Progenitor cell of endocrine pancreas (in vitro differentiated cells): ENCODE data around the gene FGFR2. TPM values are rescaled to one million over a fixed set of nuclear protein-coding genes. Genes with fewer than 3 reads are reported as not detected.

Experiments used
- DNase-seq: peaks from one replicate; pipeline ENCODE4 v3.0.0; 2021; ENCODE audit warnings: low spot score; ENCODE audit not compliant: unreplicated experiment
- H3K27ac Mint-ChIP-seq: 2 replicates; pipeline ENCODE4 v1.8.0; 2021; ENCODE audit warnings: mild to moderate bottlenecking, moderate library complexity, mixed read lengths
- H3K27me3 Mint-ChIP-seq: 2 replicates; pipeline ENCODE4 v1.8.0; 2021; ENCODE audit warnings: mixed read lengths
- H3K36me3 Mint-ChIP-seq: 2 replicates; pipeline ENCODE4 v1.8.0; 2022; ENCODE audit warnings: mixed read lengths; ENCODE audit not compliant: insufficient read depth
- H3K4me1 Mint-ChIP-seq: 2 replicates; pipeline ENCODE4 v1.8.0; 2021; ENCODE audit warnings: low read depth, mixed read lengths
- H3K4me3 Mint-ChIP-seq: 2 replicates; pipeline ENCODE4 v1.8.0; 2021; ENCODE audit warnings: low read depth, mild to moderate bottlenecking, moderate library complexity, mixed read lengths
- H3K9me3 Mint-ChIP-seq: 2 replicates; pipeline ENCODE4 v1.8.0; 2021; ENCODE audit warnings: low read depth, mixed read lengths
- CTCF ChIP-seq: fragments of 200-600 bp; sonication (generic); IDR thresholded peaks from one replicate; pipeline ENCODE4 v1.5.0; 2021; ENCODE audit warnings: antibody characterized with exemption, mild to moderate bottlenecking; ENCODE audit not compliant: unreplicated experiment
- total RNA-seq: library from RNA; stranded (reverse); gene quantifications from 2 replicates; pipeline ENCODE4 v1.2.1, GENCODE V29; 2021

The FGFR2 gene
- total RNA-seq, 1 donor from 2014 or later = 146 TPM

GRCh38 chr10:121469797-121470606, 128.2 kb downstream of the FGFR2 start:
- no peaks in the 10 kb centered on the region for H3K36me3 Mint-ChIP-seq
- no peak for TF ChIP-seq CTCF
- DNase-seq = no peak
- H3K27ac Mint-ChIP-seq = peak overlapping the region; percentile 71
- H3K9me3 Mint-ChIP-seq = no peaks in the 10 kb centered on the region
- peaks cover 22% of the 10 kb centered on the region for H3K4me1 Mint-ChIP-seq
- no peaks in the 10 kb centered on the region for H3K27me3 Mint-ChIP-seq
- no peak overlapping the region for H3K4me3 Mint-ChIP-seq

GRCh38 chr10:121468726-121469125, 129.5 kb downstream of the FGFR2 start:
- Mint-ChIP-seq H3K9me3 (no peaks in the 10 kb centered on the region), H3K4me1 (peaks cover 22% of the 10 kb centered on the region), H3K27ac (no peak overlapping the region), H3K4me3 (no peak overlapping the region), H3K36me3 (no peaks in the 10 kb centered on the region), H3K27me3 (no peaks in the 10 kb centered on the region)
- DNase-seq = no peak
- TF ChIP-seq CTCF = no peak

GRCh38 chr10:121466424-121466823, 131.8 kb downstream of the FGFR2 start:
- no peak for TF ChIP-seq CTCF
- no peak for DNase-seq
- no peaks in the 10 kb centered on the region for H3K36me3 Mint-ChIP-seq
- no peaks in the 10 kb centered on the region for H3K27me3 Mint-ChIP-seq
- no peak overlapping the region for H3K27ac Mint-ChIP-seq
- peaks cover 16% of the 10 kb centered on the region for H3K4me1 Mint-ChIP-seq
- H3K9me3 Mint-ChIP-seq = no peaks in the 10 kb centered on the region
- H3K4me3 Mint-ChIP-seq = no peak overlapping the region

- DNase-seq = no peak
- Mint-ChIP-seq H3K27ac (no peak overlapping the region), H3K4me3 (no peak overlapping the region), H3K27me3 (no peaks in the 10 kb centered on the region), H3K36me3 (no peaks in the 10 kb centered on the region), H3K4me1 (peaks cover 14% of the 10 kb centered on the region), H3K9me3 (no peaks in the 10 kb centered on the region)
- no peak for TF ChIP-seq CTCF
Observed at GRCh38 chr10:121465215-121465614, 133.0 kb downstream of the FGFR2 start.

- H3K4me3 Mint-ChIP-seq = no peak overlapping the region
- no peaks in the 10 kb centered on the region for H3K9me3 Mint-ChIP-seq
- H3K27me3 Mint-ChIP-seq = no peaks in the 10 kb centered on the region
- H3K4me1 Mint-ChIP-seq = peaks cover 8% of the 10 kb centered on the region
- no peak for TF ChIP-seq CTCF
- DNase-seq = no peak
- H3K27ac Mint-ChIP-seq = no peak overlapping the region
- no peaks in the 10 kb centered on the region for H3K36me3 Mint-ChIP-seq
Observed at GRCh38 chr10:121464517-121464916, 133.7 kb downstream of the FGFR2 start.
